Esophagus (tissue), 2 donors: ENCODE data around the gene MRPL50. TPM values are rescaled to one million over a fixed set of nuclear protein-coding genes. Genes with fewer than 3 reads are reported as not detected.

ENCODE experiments used
- H3K27ac ChIP-seq, 2 donors: one replicate each; pipeline ENCODE4 v1.5.1; 2013; ENCODE audit warnings: low read depth in 2 of 2, mild to moderate bottlenecking in 2 of 2, inconsistent platforms in 1 of 2, low read length in 1 of 2, moderate library complexity in 1 of 2
- H3K27me3 ChIP-seq, 2 donors: one replicate each; pipeline ENCODE4 v1.6.1; 2013; ENCODE audit warnings: low read length in 2 of 2, control low read depth in 1 of 2, mild to moderate bottlenecking in 1 of 2; ENCODE audit not compliant: insufficient read depth in 2 of 2, control insufficient read depth in 1 of 2
- H3K36me3 ChIP-seq, 2 donors: one replicate each; pipeline ENCODE4 v1.6.1; 2013; ENCODE audit warnings: low read length in 1 of 2; ENCODE audit not compliant: control insufficient read depth in 2 of 2, insufficient read depth in 2 of 2
- H3K4me1 ChIP-seq, 2 donors: one replicate each; pipeline ENCODE4 v1.6.1; 2013; ENCODE audit warnings: low read length in 1 of 2; ENCODE audit not compliant: control insufficient read depth in 2 of 2, insufficient read depth in 2 of 2
- H3K4me3 ChIP-seq, 2 donors: one replicate each; pipeline ENCODE4 v1.5.1; 2013; ENCODE audit warnings: low read length in 2 of 2, mild to moderate bottlenecking in 2 of 2, low read depth in 1 of 2, moderate library complexity in 1 of 2
- H3K9me3 ChIP-seq, 2 donors: one replicate each; pipeline ENCODE4 v1.6.1; 2013; ENCODE audit warnings: mild to moderate bottlenecking in 2 of 2, low read depth in 1 of 2, low read length in 1 of 2, moderate library complexity in 1 of 2; ENCODE audit not compliant: control insufficient read depth in 2 of 2, insufficient read depth in 1 of 2
- WGBS, 2 donors: extraction: QIAGEN DNeasy Blood & Tissue Kit; methylation state at CpG; one replicate each; pipeline ENCODE4 v1.1.7; 2013; 5-methylcytosine and 5-hydroxymethylcytosine counted together
- polyA plus RNA-seq, 2 donors: library from polyadenylated mRNA; stranded (reverse); fragments of 200-250 nt; gene quantifications; one replicate each; pipeline ENCODE4 v1.2.3, GENCODE V29; 2013
- donor health status: healthy with polysubstance abuse.
- donor health status: Bipolar disorder and iron deficiency.

MRPL50 gene
- polyA plus RNA-seq, 2 donors, result 5.0 to 6.6 TPM

- H3K4me3 ChIP-seq, result no peak within 1 kb of the TSS
- no peaks in the 10 kb centered on the region for H3K36me3 ChIP-seq
- H3K27ac ChIP-seq, result no peak within 1 kb of the TSS
- H3K27me3 ChIP-seq, result no peaks in the 10 kb centered on the region
- H3K4me1 ChIP-seq, result no peaks in the 10 kb centered on the region
- H3K9me3 ChIP-seq, result no peaks in the 10 kb centered on the region
- WGBS, 2 donors, result 59 to 60% methylated on average over 2 of the region's 2 CpGs
Observed at GRCh38 chr9:101435601-101436079, 37.2 kb upstream of the MRPL50 start, which contains the start of gene ALDOB. ALDOB (minus strand) TSS chr9:101435774; CDS start chr9:101430887, 4,887 bp downstream.

GRCh38 chr9:101434998-101435397, 36.6 kb upstream of the MRPL50 start:
- Histone ChIP-seq H3K9me3 (no peaks in the 10 kb centered on the region), H3K27me3 (no peaks in the 10 kb centered on the region), H3K4me1 (no peaks in the 10 kb centered on the region), H3K27ac (no peak overlapping the region), H3K36me3 (no peaks in the 10 kb centered on the region), H3K4me3 (no peak overlapping the region)
- 63 to 69% methylated on average over 3 of the region's 3 CpGs for WGBS, 2 donors

- Histone ChIP-seq H3K9me3 (no peaks in the 10 kb centered on the region), H3K27ac (no peak overlapping the region), H3K4me1 (no peaks in the 10 kb centered on the region), H3K4me3 (no peak overlapping the region), H3K36me3 (no peaks in the 10 kb centered on the region), H3K27me3 (no peaks in the 10 kb centered on the region)
- 52 to 55% methylated on average over 3 of the region's 3 CpGs for WGBS, 2 donors
Observed at GRCh38 chr9:101433229-101433628, 34.8 kb upstream of the MRPL50 start.

GRCh38 chr9:101432740-101433139, 34.3 kb upstream of the MRPL50 start:
- WGBS, 2 donors, result 86 to 88% methylated on average over 1 of the region's 1 CpG
- H3K27ac ChIP-seq, result no peak overlapping the region
- no peaks in the 10 kb centered on the region for H3K4me1 ChIP-seq
- no peaks in the 10 kb centered on the region for H3K27me3 ChIP-seq
- no peak overlapping the region for H3K4me3 ChIP-seq
- no peaks in the 10 kb centered on the region for H3K9me3 ChIP-seq
- H3K36me3 ChIP-seq, result no peaks in the 10 kb centered on the region

- Histone ChIP-seq H3K36me3 (no peaks in the 10 kb centered on the region), H3K9me3 (no peaks in the 10 kb centered on the region), H3K27me3 (no peaks in the 10 kb centered on the region), H3K27ac (no peak overlapping the region), H3K4me3 (no peak overlapping the region), H3K4me1 (no peaks in the 10 kb centered on the region)
Observed at GRCh38 chr9:101432171-101432570, 33.8 kb upstream of the MRPL50 start.

- no peaks in the 10 kb centered on the region for H3K9me3 ChIP-seq
- H3K36me3 ChIP-seq, result no peaks in the 10 kb centered on the region
- WGBS, 2 donors, result 90 to 92% methylated on average over 7 of the region's 7 CpGs
- no peak overlapping the region for H3K27ac ChIP-seq
- no peaks in the 10 kb centered on the region for H3K4me1 ChIP-seq
- H3K4me3 ChIP-seq, result no peak overlapping the region
- H3K27me3 ChIP-seq, result no peaks in the 10 kb centered on the region
Observed at GRCh38 chr9:101429736-101430135, 31.3 kb upstream of the MRPL50 start.

- H3K4me3 ChIP-seq, result no peak overlapping the region
Observed at GRCh38 chr9:101428909-101429308, 30.5 kb upstream of the MRPL50 start.

GRCh38 chr9:101427957-101428655, 29.7 kb upstream of the MRPL50 start:
- Histone ChIP-seq H3K4me1 (no peaks in the 10 kb centered on the region), H3K4me3 (no peak overlapping the region), H3K27ac (no peak overlapping the region), H3K9me3 (no peaks in the 10 kb centered on the region), H3K27me3 (no peaks in the 10 kb centered on the region), H3K36me3 (no peaks in the 10 kb centered on the region)
- 78 to 83% methylated on average over 3 of the region's 3 CpGs for WGBS, 2 donors

More at GRCh38 chr9:101428909-101429308, 30.5 kb upstream of the MRPL50 start:
- Histone ChIP-seq H3K9me3 (no peaks in the 10 kb centered on the region), H3K27me3 (no peaks in the 10 kb centered on the region), H3K27ac (no peak overlapping the region), H3K36me3 (no peaks in the 10 kb centered on the region), H3K4me1 (no peaks in the 10 kb centered on the region)
- 57 to 73% methylated on average over 3 of the region's 3 CpGs for WGBS, 2 donors

GRCh38 chr9:101427358-101427757, 28.9 kb upstream of the MRPL50 start:
- no peaks in the 10 kb centered on the region for H3K4me1 ChIP-seq
- no peak overlapping the region for H3K4me3 ChIP-seq
- no peaks in the 10 kb centered on the region for H3K36me3 ChIP-seq
- no peaks in the 10 kb centered on the region for H3K9me3 ChIP-seq
- no peak overlapping the region for H3K27ac ChIP-seq
- 91 to 93% methylated on average over 8 of the region's 8 CpGs for WGBS, 2 donors
- H3K27me3 ChIP-seq, result no peaks in the 10 kb centered on the region

- Histone ChIP-seq H3K27ac (no peak overlapping the region), H3K4me1 (no peaks in the 10 kb centered on the region), H3K9me3 (no peaks in the 10 kb centered on the region), H3K36me3 (no peaks in the 10 kb centered on the region), H3K4me3 (no peak overlapping the region), H3K27me3 (no peaks in the 10 kb centered on the region)
- WGBS, 2 donors, result 72 to 78% methylated on average over 5 of the region's 5 CpGs
Observed at GRCh38 chr9:101421653-101422065, 23.2 kb upstream of the MRPL50 start.
